ENCODE data around the gene ZNF280C.

DNA sequence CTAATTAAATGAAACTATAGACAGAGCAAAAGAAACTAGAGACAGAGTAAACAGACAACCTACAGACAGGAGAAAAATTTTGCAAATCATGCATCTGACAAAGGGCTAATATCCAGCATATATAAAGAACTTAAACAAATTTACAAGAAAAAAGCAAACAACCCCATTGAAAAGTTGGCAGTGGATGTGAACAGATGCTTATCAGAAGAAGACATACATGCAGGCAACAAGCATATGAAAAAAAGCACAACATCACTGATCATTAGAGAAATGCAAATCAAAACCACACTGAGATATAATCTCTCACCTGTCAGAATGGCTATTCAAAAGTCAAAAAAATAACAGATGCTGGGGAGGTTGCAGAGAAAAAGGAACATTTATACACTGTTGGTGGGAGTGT is 14.8 kb downstream of the ZNF280C start:
- TF ChIP-seq, protein P1, sequence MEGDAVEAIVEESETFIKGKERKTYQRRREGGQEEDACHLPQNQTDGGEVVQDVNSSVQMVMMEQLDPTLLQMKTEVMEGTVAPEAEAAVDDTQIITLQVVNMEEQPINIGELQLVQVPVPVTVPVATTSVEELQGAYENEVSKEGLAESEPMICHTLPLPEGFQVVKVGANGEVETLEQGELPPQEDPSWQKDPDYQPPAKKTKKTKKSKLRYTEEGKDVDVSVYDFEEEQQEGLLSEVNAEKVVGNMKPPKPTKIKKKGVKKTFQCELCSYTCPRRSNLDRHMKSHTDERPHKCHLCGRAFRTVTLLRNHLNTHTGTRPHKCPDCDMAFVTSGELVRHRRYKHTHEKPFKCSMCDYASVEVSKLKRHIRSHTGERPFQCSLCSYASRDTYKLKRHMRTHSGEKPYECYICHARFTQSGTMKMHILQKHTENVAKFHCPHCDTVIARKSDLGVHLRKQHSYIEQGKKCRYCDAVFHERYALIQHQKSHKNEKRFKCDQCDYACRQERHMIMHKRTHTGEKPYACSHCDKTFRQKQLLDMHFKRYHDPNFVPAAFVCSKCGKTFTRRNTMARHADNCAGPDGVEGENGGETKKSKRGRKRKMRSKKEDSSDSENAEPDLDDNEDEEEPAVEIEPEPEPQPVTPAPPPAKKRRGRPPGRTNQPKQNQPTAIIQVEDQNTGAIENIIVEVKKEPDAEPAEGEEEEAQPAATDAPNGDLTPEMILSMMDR (IDR thresholded peaks at IDR 0.05; ENCODE audit: low read length) = no peak
- no peak for TF ChIP-seq EZH2 (IDR thresholded peaks at IDR 0.05; ENCODE audit: borderline replicate concordance, low read length)
